Measurements from ENCODE around the gene DARS2. TPM values are rescaled to one million over a fixed set of nuclear protein-coding genes. Genes with fewer than 3 reads are reported as not detected.

DARS2 gene
- total and polyA plus RNA-seq, 2 experiments from 2014 or later = 13.1 to 17.7 TPM

- peak within 1 kb of the TSS; percentile 88 for H3K4me2 ChIP-seq
- no peaks in the 10 kb centered on the region for H3K9me2 ChIP-seq (replicated peaks; ENCODE audit: insufficient read depth)
- WGBS (ENCODE audit: low lambda C conversion rate, missing lambda C conversion rate) = 1% methylated on average over 19 of the region's 30 CpGs
- peak within 1 kb of the TSS; percentile 97 for H3K27ac ChIP-seq
- H3K27me3 ChIP-seq = no peaks in the 10 kb centered on the region
- peak within 1 kb of the TSS; percentile 43 for H3K4me3 ChIP-seq
- H2AFZ ChIP-seq = peak within 1 kb of the TSS; percentile 84
- peak; percentile 100 for DNase-seq (ENCODE audit: low spot score)
- H4K20me1 ChIP-seq (ENCODE audit: insufficient read depth, poor library complexity, severe bottlenecking) = peaks cover 26% of the 10 kb centered on the region
- peaks cover 12% of the 10 kb centered on the region for H3K4me1 ChIP-seq (ENCODE audit: insufficient read depth)
- no peak for TF ChIP-seq CTCF (IDR thresholded peaks at IDR 0.05; ENCODE audit: poor library complexity)
- H3K79me2 ChIP-seq = peaks cover 33% of the 10 kb centered on the region
- peaks cover 5% of the 10 kb centered on the region for H3K36me3 ChIP-seq (replicated peaks; ENCODE audit: insufficient read depth, low read depth)
- H3K9me3 ChIP-seq (ENCODE audit: low read depth) = no peaks in the 10 kb centered on the region
Observed at GRCh38 chr1:173867753-173868265, 43.3 kb downstream of the DARS2 start, which contains the start of gene GAS5. Gene GAS5 (minus strand): TSS chr1:173867989.

GRCh38 chr1:173868266-173869020 is 44.0 kb downstream of the DARS2 start, which contains the start of gene ZBTB37:
Gene ZBTB37 (plus strand): TSS chr1:173868380. CDS start chr1:173870226, 1,846 bp downstream.
- H3K27me3 ChIP-seq = no peaks in the 10 kb centered on the region
- under 1% methylated on average over 29 of the region's 53 CpGs for WGBS (ENCODE audit: low lambda C conversion rate, missing lambda C conversion rate)
- DNase-seq (ENCODE audit: low spot score) = peak; percentile 96
- peak within 1 kb of the TSS; percentile 88 for H3K4me2 ChIP-seq
- peaks cover 26% of the 10 kb centered on the region for H4K20me1 ChIP-seq (ENCODE audit: insufficient read depth, poor library complexity, severe bottlenecking)
- TF ChIP-seq EZH2phosphoT487 (IDR thresholded peaks at IDR 0.05; ENCODE audit: low read depth, severe bottlenecking, unreplicated experiment) (no peak), CTCF (IDR thresholded peaks at IDR 0.05; ENCODE audit: poor library complexity) (no peak), EZH2 (IDR thresholded peaks at IDR 0.05; ENCODE audit: borderline replicate concordance) (no peak)
- H3K4me1 ChIP-seq (ENCODE audit: insufficient read depth) = peaks cover 12% of the 10 kb centered on the region
- H2AFZ ChIP-seq = peak within 1 kb of the TSS; percentile 84
- peak within 1 kb of the TSS; percentile 43 for H3K4me3 ChIP-seq
- peak within 1 kb of the TSS; percentile 97 for H3K27ac ChIP-seq
- no peaks in the 10 kb centered on the region for H3K9me3 ChIP-seq (ENCODE audit: low read depth)
- H3K9me2 ChIP-seq (replicated peaks; ENCODE audit: insufficient read depth) = no peaks in the 10 kb centered on the region
- H3K79me2 ChIP-seq = peaks cover 33% of the 10 kb centered on the region
- H3K36me3 ChIP-seq (replicated peaks; ENCODE audit: insufficient read depth, low read depth) = peaks cover 5% of the 10 kb centered on the region

- Histone ChIP-seq H3K79me2 (peaks cover 33% of the 10 kb centered on the region), H3K4me1 (ENCODE audit: insufficient read depth) (peaks cover 12% of the 10 kb centered on the region), H3K27me3 (no peaks in the 10 kb centered on the region), H3K4me2 (peak overlapping the region; percentile 79), H3K4me3 (peak overlapping the region; percentile 37), H3K9me3 (ENCODE audit: low read depth) (no peaks in the 10 kb centered on the region), H2AFZ (peak overlapping the region; percentile 84), H3K27ac (peak overlapping the region; percentile 97), H3K9me2 (replicated peaks; ENCODE audit: insufficient read depth) (no peaks in the 10 kb centered on the region), H3K36me3 (replicated peaks; ENCODE audit: insufficient read depth, low read depth) (peaks cover 5% of the 10 kb centered on the region), H4K20me1 (ENCODE audit: insufficient read depth, poor library complexity, severe bottlenecking) (peaks cover 26% of the 10 kb centered on the region)
- no peak for DNase-seq (ENCODE audit: low spot score)
- TF ChIP-seq EZH2 (IDR thresholded peaks at IDR 0.05; ENCODE audit: borderline replicate concordance) = no peak
- no peak for TF ChIP-seq CTCF (IDR thresholded peaks at IDR 0.05; ENCODE audit: poor library complexity)
- TF ChIP-seq EZH2phosphoT487 (IDR thresholded peaks at IDR 0.05; ENCODE audit: low read depth, severe bottlenecking, unreplicated experiment) = no peak
- 3% methylated on average over 5 of the region's 5 CpGs for WGBS (ENCODE audit: low lambda C conversion rate, missing lambda C conversion rate)
Observed at GRCh38 chr1:173869021-173869359, 44.5 kb downstream of the DARS2 start.
